ENCODE measurements around the gene MLLT3.

The MLLT3 gene

DNA sequence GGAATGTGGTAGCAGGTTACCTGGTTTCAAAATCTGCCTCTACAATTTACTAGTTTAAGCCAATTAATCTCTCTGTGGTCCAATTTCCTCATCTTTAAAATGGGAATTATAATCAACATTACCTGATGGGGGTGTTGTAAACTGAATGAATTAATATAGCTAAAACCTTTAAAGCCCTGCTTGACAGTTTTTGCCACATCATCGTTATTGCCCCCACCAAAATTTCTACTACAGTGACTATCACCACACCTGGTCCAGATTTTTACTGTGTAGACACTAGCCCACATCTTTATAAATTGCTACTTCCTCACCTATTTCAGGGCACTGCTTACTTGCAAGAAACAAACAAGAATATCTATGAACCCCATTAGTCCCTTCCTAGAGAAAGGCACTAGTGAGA is 65.0 kb downstream of the MLLT3 start:
- DNase-seq (ENCODE audit: low read depth), result no peak

DNA sequence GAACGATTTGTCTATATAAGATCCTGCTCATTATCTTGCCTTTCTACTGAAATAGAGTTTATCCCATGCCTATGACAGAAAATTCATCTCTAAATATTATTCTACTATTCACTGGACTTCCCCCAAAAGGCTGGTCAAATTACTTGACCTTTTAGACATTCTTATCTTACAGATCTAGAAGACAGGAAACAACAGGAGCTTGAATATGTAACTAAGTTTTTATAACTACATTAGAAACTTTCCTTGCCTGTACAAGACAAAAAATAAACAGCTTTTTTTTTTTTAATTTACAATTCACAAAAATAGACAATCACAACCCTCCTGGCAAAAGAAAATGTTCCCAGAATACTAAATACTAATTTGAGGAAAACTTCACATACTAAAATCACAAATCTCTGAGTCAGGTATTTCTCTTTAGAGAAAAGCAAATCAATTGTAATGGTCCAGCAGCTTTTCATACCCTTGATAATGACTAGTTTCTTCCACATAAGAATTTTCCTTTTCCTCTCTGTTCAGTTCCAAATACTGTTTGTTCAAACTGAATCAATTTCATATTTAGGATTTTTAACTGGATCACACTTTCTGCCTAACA is 68.6 kb downstream of the MLLT3 start:
- no peak for DNase-seq (ENCODE audit: low read depth)

DNA sequence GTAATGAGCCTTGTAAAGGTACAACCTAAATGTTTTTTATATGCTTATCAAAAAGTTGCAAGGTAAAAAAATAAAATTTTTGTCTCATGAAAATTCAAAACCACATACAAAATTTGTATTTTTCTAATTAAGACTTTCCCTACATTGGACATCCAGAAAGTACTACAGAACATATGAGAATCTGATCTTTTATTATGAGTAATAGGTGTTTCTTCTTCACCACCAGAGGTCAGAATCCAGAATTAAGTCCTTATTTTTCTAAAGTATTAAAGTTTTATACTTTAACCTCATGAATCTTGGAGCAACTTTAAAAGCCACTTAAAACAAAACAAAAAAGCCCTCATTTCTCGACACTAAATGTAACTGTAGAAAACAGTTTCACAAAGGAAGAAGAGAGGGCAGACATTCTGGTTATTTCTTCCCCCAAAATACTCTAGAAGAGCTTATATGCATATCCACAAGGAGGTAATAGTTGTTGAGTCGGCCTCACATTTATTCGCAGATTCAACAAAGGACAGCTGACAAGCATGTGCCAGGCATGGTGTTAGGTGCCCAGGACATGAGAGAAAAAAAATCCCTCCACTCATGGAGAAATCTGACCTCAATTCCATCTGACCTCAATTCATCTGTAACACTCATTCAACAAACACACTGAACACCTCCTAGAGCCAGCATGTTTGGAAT is 69.3 kb downstream of the MLLT3 start:
- DNase-seq (ENCODE audit: low read depth), result no peak

DNA sequence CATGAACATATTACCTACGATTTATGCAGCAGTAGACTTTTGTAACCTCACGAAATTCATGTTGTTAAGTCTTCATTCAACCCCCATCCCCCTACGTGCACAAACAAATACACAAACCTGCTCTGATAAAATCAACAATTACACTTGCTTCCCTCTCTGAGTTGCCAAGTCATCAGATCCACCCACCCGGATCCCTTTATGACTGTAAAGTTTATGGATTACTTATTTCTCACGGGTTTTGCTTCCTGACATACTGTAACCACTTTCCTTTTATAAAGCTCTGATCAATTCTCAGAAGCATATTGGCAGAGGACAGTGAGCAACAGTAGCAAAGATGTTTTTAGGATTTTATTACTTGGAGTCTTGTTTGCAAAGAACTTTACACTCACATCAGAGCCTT is 70.5 kb downstream of the MLLT3 start:
- DNase-seq (ENCODE audit: low read depth), result no peak

DNA sequence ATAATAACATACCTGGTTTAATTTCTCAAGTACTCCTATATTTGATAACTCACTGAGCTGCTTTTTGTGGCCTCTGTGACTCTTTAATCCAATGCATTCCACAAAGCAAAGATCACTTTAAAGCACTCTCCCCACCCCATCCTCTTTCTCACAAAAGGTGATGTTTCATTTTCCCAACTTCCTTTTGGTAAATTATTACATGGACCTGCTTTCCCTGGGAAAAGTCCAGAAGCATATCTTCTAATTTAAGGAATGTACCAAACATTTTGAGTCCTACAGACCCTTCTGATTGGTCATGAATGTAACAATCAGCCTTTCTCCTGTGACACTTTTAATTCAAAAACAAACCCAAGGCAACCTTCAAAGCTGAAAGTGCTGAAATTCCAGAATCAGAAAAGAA is 71.1 kb downstream of the MLLT3 start:
- DNase-seq (ENCODE audit: low read depth), result no peak

DNA sequence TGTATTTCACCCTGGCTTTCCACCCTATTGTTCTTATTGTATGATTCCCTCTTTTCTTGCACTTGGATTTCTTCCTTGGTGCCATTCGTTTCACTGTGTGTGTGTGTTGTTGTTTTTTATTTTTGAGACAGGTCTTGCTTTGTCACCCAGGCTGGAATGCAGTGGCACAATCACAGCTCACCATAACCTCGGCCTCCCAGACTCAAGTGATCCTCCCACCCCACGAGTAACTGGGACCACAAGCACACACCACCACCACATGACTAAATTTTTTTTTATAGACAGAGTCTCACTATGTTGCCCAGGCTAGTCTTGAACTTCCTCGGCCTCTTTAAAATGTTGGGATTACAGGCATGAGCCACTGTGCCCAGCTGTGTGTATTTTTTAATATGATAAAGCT is 72.0 kb downstream of the MLLT3 start:
- DNase-seq (ENCODE audit: low read depth), result no peak

DNA sequence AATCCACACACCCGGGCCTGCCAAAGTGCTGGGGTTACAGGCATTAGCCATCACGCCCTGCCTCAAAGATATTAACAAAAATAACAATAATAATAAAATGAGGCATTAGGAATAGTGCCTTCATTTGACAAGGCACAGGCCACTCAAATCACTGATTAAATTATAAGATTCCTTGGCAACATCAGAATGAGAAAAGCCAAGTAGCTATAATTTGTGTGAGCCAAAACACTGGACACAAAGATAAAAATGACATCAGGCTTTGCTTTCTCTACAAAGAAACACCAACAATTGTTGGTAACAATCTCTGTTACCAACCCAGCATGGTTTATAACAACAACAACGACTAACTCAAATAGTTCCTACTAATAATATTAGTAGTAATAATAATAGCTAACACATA is 73.2 kb downstream of the MLLT3 start:
- no peak for DNase-seq (ENCODE audit: low read depth)

DNA sequence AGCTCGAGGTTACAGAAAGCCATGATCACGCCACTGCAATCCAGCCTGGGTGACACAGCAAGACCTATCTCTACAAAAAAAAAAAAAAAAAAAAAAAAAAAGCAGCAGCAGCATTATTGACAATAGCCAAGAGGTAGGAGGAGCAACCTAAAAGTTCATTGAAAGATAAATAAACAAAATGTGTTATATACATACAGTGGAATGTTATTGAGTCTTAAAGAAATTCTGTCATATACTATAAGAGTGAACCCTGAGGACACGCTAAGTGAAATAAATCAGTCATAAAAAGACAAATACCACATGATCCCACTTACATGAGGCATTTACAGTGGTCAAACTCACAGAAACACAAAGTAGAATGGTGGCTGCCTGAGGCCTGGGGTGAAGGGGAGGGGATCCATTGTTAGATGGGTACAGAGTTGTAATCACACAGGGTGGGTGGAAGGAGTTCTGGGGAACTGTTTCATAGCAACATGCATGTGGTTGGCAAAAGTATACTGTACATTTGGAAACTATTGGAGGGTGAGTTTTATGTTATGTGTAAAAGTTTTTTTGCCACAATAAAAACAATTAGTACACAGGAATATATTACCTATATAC is 77.2 kb downstream of the MLLT3 start:
- no peak for DNase-seq (ENCODE audit: low read depth)

DNA sequence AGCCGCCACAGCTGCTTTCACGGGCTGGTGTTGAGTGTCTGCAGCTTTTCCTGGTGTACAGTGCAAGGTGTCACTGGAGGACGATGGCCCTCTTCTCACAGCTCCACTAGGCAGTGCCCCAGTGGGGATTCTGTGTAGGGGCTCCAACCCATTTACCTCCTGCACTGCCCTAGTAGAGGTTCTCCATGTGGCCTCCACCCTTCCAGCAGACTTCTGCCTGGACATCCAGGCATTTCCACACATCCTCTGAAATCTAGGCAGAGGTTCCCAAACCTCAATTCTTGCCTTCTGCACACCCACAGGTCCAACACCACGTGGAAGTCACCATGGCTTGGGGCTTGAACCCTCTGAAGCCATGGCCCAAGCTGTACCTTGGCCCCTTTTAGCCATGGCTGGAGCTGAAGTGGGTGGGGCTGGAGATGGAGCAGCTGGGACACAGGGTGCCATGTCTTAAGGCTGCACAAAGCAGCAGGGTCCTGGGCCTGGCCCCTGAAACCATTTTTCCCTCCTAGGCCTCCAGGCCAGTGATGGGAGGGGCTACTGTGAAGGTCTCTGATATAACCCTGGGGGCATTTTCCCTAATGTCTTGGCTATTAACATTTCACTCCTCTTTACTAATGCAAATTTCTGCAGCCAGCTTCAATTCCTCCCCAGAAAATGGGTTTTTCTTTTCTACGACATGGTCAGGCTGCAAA is 82.0 kb downstream of the MLLT3 start:
- no peak for DNase-seq (ENCODE audit: low read depth)

DNA sequence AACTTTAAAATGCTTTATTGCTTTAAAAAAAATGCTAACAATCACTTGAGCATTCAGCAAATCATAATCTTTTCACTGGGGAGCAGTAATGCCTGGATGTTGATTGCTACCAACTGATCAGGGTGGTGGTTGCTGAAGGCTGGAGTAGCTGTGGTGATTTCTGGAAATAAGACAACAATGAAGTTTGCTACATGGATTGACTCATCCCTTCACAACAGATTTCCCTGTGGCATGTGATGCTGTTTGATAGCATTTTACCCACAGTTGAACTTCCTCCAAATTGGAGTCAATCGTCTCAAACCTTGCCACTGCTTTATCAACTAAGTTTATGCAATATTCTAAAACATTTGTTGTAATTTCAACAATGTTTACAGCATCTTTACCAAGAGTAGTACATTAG is 83.3 kb downstream of the MLLT3 start:
- DNase-seq (ENCODE audit: low read depth), result no peak

DNA sequence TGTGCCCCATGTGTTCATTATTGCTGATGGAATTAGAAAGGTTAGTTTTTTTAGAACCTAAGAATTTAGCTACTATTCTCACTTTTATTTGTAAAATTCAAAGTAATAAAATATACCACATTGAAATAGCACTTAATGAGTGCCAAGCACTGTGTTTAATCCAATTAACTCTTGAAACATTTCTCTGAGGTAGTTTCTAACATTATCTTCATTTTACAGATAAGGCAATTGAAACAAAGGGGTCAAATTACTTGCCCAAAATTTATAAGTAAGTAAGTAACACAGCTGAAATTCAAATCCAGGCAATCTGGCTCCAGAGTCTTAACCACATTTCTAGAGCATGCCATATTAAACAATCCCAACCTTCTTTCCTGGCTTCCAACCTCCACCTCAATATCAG is 84.2 kb downstream of the MLLT3 start:
- no peak for DNase-seq (ENCODE audit: low read depth)

DNA sequence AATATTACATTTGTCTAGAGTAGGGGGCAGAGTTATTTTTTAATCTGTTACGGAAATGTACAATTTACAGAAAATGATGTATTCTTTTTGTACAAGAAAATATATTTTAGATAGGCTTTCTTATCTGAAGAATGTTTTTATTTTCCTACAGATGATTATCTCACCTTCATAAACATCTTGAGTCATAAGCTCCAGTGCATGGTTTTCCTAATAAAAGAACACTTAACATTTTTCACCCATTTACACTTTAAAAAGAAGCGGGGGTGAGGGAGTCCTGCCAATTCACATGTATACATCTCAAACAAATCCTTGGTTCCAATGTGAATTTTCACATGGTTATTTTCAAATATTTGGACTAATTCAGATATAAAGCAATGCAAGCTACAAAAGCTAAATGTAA is 85.0 kb downstream of the MLLT3 start:
- DNase-seq (ENCODE audit: low read depth), result no peak

DNA sequence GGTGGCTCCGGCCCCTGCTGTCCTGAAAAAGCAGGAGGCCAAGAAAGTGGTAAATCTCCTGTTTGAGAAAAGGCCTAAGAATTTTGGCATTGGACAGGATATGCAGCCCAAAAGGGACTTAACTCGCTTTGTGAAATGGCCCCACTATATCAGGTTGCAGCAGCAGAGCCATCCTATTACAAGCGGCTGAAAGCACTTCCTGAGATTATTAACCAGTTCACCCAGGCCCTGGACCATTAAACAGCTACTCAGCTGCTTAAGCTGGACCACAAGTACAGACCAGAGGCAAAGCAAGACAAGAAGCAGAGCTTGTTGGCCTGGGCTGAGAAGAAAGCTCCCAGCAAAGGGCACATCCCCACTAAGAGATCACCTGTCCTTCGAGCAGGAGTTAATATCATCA is 89.7 kb downstream of the MLLT3 start:
- DNase-seq (ENCODE audit: low read depth), result no peak

DNA sequence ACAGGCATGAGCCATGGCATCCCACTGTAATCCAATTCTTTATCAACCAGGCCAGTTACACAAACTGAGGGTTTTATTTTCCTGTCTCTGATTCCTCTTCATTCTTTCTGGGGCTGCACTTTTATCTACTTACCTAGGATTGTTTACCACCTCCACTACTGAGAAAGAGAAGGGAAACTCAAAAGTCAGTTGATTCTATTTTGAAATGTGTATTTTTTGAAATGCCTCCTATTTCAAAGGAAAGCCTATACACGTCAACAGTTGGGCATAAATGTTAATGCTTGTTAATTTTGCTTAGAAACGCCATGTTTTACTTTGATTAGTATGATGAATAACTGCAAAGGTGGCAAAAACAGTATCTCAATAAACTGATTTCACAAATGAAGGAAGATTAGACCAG is 92.5 kb downstream of the MLLT3 start:
- no peak for DNase-seq (ENCODE audit: low read depth)

DNA sequence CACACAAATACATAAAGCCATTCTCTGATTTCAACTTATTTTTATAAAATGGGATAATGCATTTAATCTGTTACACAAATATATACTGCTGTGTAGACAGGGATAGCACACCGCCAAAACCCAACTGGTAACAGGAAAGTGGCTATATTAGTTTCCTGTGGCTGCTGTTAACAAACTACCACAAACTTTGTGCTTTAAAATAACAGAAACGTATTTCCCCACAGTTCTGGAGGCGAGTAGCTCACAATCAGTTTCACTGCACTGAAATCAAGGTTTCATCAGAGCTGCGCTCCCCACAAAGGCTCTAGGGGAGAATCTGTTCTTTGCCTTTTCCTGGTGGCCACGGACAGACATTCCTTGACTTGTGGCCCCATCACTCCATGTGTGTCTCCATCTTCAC is 94.0 kb downstream of the MLLT3 start:
- DNase-seq (ENCODE audit: low read depth), result no peak

DNA sequence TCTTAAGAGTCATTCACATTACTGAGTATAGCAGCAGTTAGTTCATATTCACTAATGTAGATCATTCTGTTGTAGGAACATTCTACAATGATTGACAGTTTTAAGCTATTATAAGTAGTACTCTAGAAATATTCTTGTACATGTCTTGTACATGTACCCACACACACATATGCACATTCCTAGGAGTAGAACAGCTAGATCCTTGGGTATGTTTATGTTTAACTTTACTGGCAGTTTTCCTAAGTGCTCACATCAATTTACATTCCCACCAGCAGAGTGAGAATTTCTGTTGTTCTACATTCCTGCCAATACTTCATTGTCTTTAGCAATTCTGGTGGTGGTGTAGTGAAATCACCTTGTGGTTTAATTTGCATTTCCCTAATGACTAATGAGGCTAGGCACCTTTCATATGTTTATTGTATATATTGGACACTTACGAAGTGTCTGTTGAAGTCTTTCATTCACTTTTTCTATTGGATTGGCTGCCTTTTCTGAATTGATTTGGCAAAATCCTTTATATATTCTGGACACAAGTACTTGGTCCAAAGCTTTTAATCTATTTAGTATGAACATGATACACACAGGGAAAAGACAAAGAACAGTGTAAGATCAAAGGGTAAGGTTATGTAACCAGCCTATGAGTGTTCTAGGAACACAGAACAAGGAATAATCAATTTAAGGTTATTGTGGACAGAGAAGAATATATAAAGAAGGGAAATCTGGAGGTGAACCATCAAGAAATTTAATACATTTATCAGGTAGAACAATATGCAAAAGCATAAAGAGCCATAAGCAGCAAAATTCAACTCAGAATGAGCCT is 95.6 kb downstream of the MLLT3 start:
- no peak for DNase-seq (ENCODE audit: low read depth)

DNA sequence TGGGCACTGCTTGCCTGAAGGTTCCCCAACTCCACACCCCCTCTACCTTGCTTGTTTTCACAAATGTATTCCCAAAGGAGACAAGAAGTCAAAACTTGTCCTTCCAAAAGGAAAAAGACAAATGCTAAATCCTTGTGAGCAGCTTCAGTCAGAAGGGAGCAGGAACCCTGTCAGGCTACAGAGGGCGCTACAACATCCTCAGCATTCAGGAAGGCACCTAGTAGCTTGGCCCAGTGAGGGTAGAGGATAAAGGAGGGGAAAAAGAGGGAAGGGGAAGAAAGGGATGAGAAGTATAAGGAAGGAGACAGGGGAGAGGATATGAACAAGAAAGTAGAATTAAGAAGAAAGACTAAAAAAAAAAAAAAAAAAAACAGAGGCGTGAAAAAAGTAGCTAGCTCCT is 97.5 kb downstream of the MLLT3 start:
- DNase-seq (ENCODE audit: low read depth), result no peak

DNA sequence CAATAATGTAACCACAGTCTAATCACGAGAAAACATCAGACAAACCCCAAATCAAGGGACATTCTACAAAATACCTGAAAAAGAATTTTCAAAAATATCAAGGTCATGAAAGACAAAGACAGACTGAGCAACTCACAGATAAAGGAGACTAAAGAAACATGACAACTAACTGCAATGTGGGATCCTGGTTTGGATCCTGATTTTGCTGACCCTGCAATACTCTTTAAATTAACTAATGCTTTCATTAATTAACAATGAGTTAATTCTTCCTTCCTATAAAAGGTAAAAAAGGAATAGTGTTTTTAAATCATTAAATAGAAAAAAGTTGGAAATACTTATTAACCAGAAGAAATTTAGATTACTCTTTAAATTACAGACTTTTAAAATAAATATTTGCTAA is 103.6 kb downstream of the MLLT3 start:
- no peak for DNase-seq (ENCODE audit: low read depth)

DNA sequence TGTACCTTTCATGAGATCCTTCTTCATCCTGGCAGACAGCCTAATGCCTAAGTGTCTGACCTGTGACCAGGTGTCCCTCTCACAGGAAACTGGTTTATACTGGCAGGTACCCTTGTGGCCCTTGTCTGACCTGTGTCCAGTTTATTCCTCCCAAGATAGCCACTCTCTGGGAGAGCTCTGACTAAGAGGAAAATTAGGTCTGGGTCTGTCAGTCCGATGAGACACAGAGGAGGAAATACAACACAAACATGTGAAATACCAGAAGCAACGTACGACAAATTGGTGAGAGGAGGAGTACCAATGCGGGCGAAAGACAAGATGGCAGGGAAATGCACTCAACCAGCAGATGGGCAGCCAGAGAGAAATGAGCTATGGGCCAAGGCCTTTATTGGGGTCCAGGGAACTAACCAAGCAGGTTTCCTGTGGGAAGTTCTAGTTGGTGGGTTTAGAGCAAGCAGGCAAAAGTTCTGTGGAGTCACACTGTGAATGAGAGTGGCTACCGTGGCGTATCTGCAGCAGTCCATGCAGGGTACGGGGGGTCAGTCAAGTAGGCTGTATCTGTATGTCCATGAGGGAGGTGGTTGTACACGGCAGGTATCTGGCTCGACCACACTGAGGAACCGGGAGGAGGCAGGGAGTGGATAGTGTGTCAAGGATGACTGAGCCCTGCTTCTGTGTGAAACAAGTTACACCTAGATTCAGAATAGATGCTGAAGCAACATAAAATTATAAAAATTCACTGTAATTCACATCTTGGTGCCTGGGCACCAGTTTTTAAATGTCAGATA is 109.0 kb downstream of the MLLT3 start:
- DNase-seq (ENCODE audit: low read depth), result no peak

DNA sequence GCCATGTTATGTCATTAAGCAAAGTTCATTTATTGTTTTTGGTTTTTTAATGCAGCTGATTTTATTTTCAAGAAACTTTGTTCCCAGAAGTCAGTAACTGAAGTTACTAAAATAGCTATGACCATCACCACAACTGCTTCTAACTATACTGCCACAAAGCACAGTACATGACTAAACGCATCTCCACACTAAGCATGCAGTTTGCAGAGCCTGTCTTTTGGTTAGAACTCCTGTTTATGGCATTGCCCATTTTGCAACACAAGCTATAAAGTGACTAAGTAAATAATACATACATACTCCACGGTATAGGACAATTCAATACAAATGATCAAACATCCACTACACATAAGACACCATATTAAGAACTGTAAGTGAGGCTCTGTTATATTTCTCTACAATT is 109.7 kb downstream of the MLLT3 start:
- no peak for DNase-seq (ENCODE audit: low read depth)

DNA sequence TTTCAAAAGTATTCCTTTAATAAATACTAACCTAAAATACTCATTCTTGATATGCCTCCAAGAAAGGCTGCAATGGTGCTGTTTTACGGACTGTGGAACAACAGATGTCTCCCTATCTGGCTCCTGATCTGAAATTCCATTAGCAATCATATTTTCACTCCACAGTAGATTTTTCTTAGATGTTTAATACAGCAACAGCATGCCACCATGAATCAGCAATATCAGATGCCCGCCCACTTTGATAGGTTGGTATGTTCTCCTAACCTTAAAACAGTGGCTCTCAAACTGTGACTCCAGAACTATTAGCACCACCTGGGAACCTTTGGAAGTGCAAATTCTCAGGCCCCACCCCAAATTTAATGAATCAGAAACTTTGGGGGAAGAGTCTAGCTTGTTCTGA is 110.2 kb downstream of the MLLT3 start:
- no peak for DNase-seq (ENCODE audit: low read depth)

DNA sequence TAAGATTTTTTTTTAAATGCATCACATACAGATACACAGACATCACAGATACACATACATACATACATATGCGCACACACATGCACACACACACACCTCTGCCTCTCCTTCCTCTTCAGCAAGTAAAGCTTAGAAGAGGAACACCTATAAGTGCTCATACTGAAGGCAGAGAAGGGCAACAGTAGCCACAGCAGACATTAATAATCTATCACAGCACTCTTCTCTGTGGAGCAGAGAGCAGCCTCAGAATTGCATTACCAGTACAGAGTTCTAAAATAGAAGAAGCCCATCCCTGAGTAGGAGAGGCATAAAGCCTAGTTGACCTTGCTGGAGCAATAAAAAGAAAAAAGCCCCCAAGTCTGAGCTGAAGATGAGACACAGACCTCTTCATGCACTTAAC is 110.6 kb downstream of the MLLT3 start:
- DNase-seq (ENCODE audit: low read depth), result no peak
